Astrocyte (in vitro differentiated cells and primary cell): ENCODE data around the gene C19orf73. TPM values are rescaled to one million over a fixed set of nuclear protein-coding genes. Genes with fewer than 3 reads are reported as not detected.

Experiments
- DNase-seq: peaks from one replicate; pipeline ENCODE4 v3.0.0-alpha.2; 2010; ENCODE audit warnings: low read depth
- FAIRE-seq: peaks from 2 replicates; lab custom pipeline; 2011; peaks lifted over from hg19 to GRCh38; lab: Jason Lieb, UNC
- H2AFZ ChIP-seq: 2 replicates; pipeline ENCODE4 v1.6.0; 2012; ENCODE audit warnings: low read depth, low read length, inconsistent platforms
- H3K27ac ChIP-seq: 2 replicates; pipeline ENCODE4 v1.5.1; 2011; ENCODE audit warnings: low read depth, low read length, inconsistent platforms
- H3K27me3 ChIP-seq: 2 replicates; pipeline ENCODE4 v1.6.0; 2011; ENCODE audit warnings: low read length, inconsistent platforms; ENCODE audit not compliant: insufficient read depth
- H3K36me3 ChIP-seq: 2 replicates; pipeline ENCODE4 v1.5.1; 2011; ENCODE audit warnings: low read length, inconsistent platforms; ENCODE audit not compliant: insufficient read depth
- H3K4me1 ChIP-seq: 2 replicates; pipeline ENCODE4 v1.5.1; 2011; ENCODE audit warnings: low read length, inconsistent platforms; ENCODE audit not compliant: insufficient read depth
- H3K4me2 ChIP-seq: 2 replicates; pipeline ENCODE4 v1.6.0; 2012; ENCODE audit warnings: low read length, inconsistent platforms
- H3K4me3 ChIP-seq: 2 replicates; pipeline ENCODE4 v1.5.1; 2011; ENCODE audit warnings: low read depth, mild to moderate bottlenecking, low read length, inconsistent platforms; ENCODE audit not compliant: insufficient read depth
- H3K79me2 ChIP-seq: 2 replicates; pipeline ENCODE4 v1.6.0; 2012; ENCODE audit warnings: mild to moderate bottlenecking, low read length, inconsistent platforms; ENCODE audit not compliant: insufficient read depth
- H3K9ac ChIP-seq: 2 replicates; pipeline ENCODE4 v1.6.0; 2012; ENCODE audit warnings: mild to moderate bottlenecking, low read length, inconsistent platforms
- H3K9me3 ChIP-seq: 2 replicates; pipeline ENCODE4 v1.5.1; 2012; ENCODE audit warnings: low read depth, mild to moderate bottlenecking, low read length, inconsistent platforms; ENCODE audit not compliant: insufficient read depth
- H4K20me1 ChIP-seq: 2 replicates; pipeline ENCODE4 v1.6.0; 2012; ENCODE audit warnings: low read length, inconsistent platforms; ENCODE audit not compliant: insufficient read depth
- H3K27ac Mint-ChIP-seq: one replicate; pipeline ENCODE4 v1.8.0; 2021; ENCODE audit warnings: mild to moderate bottlenecking, mixed read lengths; ENCODE audit not compliant: unreplicated experiment
- H3K27me3 Mint-ChIP-seq: one replicate; pipeline ENCODE4 v1.8.0; 2021; ENCODE audit warnings: low read depth, mixed read lengths; ENCODE audit not compliant: unreplicated experiment
- H3K36me3 Mint-ChIP-seq: one replicate; pipeline ENCODE4 v1.8.0; 2021; ENCODE audit warnings: low read depth, mixed read lengths; ENCODE audit not compliant: unreplicated experiment
- H3K4me1 Mint-ChIP-seq: one replicate; pipeline ENCODE4 v1.8.0; 2021; ENCODE audit warnings: low read depth, mixed read lengths; ENCODE audit not compliant: unreplicated experiment
- H3K4me3 Mint-ChIP-seq: one replicate; pipeline ENCODE4 v1.8.0; 2021; ENCODE audit warnings: mild to moderate bottlenecking, moderate library complexity, mixed read lengths; ENCODE audit not compliant: unreplicated experiment
- H3K9me3 Mint-ChIP-seq: one replicate; pipeline ENCODE4 v1.8.0; 2021; ENCODE audit warnings: mild to moderate bottlenecking, mixed read lengths; ENCODE audit not compliant: unreplicated experiment
- CTCF ChIP-seq: IDR thresholded peaks from 2 replicates; pipeline ENCODE4 v1.5.1; 2011; ENCODE audit warnings: low read depth, mild to moderate bottlenecking, inconsistent platforms, low read length, moderate library complexity; ENCODE audit not compliant: insufficient read depth
- EZH2 ChIP-seq: IDR thresholded peaks from 2 replicates; pipeline ENCODE4 v1.6.1; 2012; ENCODE audit warnings: mild to moderate bottlenecking, low read length, inconsistent platforms; ENCODE audit not compliant: insufficient read depth
- total RNA-seq: library from RNA; stranded (reverse); gene quantifications from 2 replicates; pipeline ENCODE4 v1.2.1, GENCODE V29; 2021

The C19orf73 gene
- total RNA-seq, 1 donor from 2014 or later: 0.73 TPM

GRCh38 chr19:49104229-49104864, 14.6 kb downstream of the C19orf73 start:
- no peak overlapping the region for H3K9ac ChIP-seq
- DNase-seq (no peak), FAIRE-seq (no peak)
- H3K27me3 ChIP-seq: no peaks in the 10 kb centered on the region
- H3K9me3 Mint-ChIP-seq: no peaks in the 10 kb centered on the region
- H3K4me3 Mint-ChIP-seq: no peak overlapping the region
- H3K4me1 ChIP-seq: no peaks in the 10 kb centered on the region
- TF ChIP-seq CTCF (no peak), EZH2 (no peak)
- peaks cover 84% of the 10 kb centered on the region for H4K20me1 ChIP-seq
- H3K27me3 Mint-ChIP-seq: no peaks in the 10 kb centered on the region
- peaks cover 34% of the 10 kb centered on the region for H3K36me3 ChIP-seq
- peaks cover 9% of the 10 kb centered on the region for H3K4me1 Mint-ChIP-seq
- H2AFZ ChIP-seq: no peak overlapping the region
- H3K9me3 ChIP-seq: no peaks in the 10 kb centered on the region
- no peak overlapping the region for H3K4me3 ChIP-seq
- H3K27ac ChIP-seq: no peak overlapping the region
- peak overlapping the region; percentile 81 for H3K27ac Mint-ChIP-seq
- H3K4me2 ChIP-seq: no peak overlapping the region
- H3K36me3 Mint-ChIP-seq: peaks cover 31% of the 10 kb centered on the region
- H3K79me2 ChIP-seq: peaks cover 33% of the 10 kb centered on the region

GRCh38 chr19:49103331-49104085, 15.4 kb downstream of the C19orf73 start:
- Histone ChIP-seq H3K4me2 (no peak overlapping the region), H3K27ac (no peak overlapping the region), H3K4me3 (no peak overlapping the region), H3K79me2 (peaks cover 42% of the 10 kb centered on the region), H3K9me3 (no peaks in the 10 kb centered on the region), H3K4me1 (no peaks in the 10 kb centered on the region), H3K36me3 (peaks cover 36% of the 10 kb centered on the region), H4K20me1 (peaks cover 84% of the 10 kb centered on the region), H2AFZ (no peak overlapping the region), H3K27me3 (no peaks in the 10 kb centered on the region), H3K9ac (no peak overlapping the region)
- Mint-ChIP-seq H3K9me3 (no peaks in the 10 kb centered on the region), H3K36me3 (peaks cover 26% of the 10 kb centered on the region), H3K4me3 (no peak overlapping the region), H3K27ac (no peak overlapping the region), H3K4me1 (peaks cover 5% of the 10 kb centered on the region), H3K27me3 (no peaks in the 10 kb centered on the region)
- TF ChIP-seq CTCF (no peak), EZH2 (no peak)
- no peak for FAIRE-seq
- DNase-seq: no peak

- Histone ChIP-seq H3K9ac (no peak overlapping the region), H3K4me1 (no peaks in the 10 kb centered on the region), H3K27ac (no peak overlapping the region), H3K79me2 (peaks cover 50% of the 10 kb centered on the region), H3K4me2 (no peak overlapping the region), H3K4me3 (no peak overlapping the region), H3K27me3 (no peaks in the 10 kb centered on the region), H4K20me1 (peaks cover 87% of the 10 kb centered on the region), H3K36me3 (peaks cover 37% of the 10 kb centered on the region), H2AFZ (no peak overlapping the region), H3K9me3 (no peaks in the 10 kb centered on the region)
- no peak overlapping the region for H3K4me3 Mint-ChIP-seq
- H3K36me3 Mint-ChIP-seq: peaks cover 24% of the 10 kb centered on the region
- H3K9me3 Mint-ChIP-seq: no peaks in the 10 kb centered on the region
- peak overlapping the region; percentile 75 for H3K27ac Mint-ChIP-seq
- DNase-seq (no peak), FAIRE-seq (no peak)
- H3K4me1 Mint-ChIP-seq: peaks cover 5% of the 10 kb centered on the region
- TF ChIP-seq CTCF (no peak), EZH2 (no peak)
- no peaks in the 10 kb centered on the region for H3K27me3 Mint-ChIP-seq
Measured at GRCh38 chr19:49102303-49102702, 16.6 kb downstream of the C19orf73 start.
